Glomerular visceral epithelial cell (primary cell): ENCODE results near the gene CCDC91.
"Not testable (repeated sequence)": the region's sequence is repeated elsewhere in the genome, so short reads cannot be mapped to it uniquely, and the experiment has no call there.

Source experiments
- DNase-seq: peaks from one replicate; pipeline ENCODE4 v3.0.0-alpha.2; 2016; ENCODE audit errors: extremely low spot score

CCDC91 gene

GRCh38 chr12:28290262-28290661, 100.0 kb downstream of the CCDC91 start:
- DNase-seq: no peak

DNA sequence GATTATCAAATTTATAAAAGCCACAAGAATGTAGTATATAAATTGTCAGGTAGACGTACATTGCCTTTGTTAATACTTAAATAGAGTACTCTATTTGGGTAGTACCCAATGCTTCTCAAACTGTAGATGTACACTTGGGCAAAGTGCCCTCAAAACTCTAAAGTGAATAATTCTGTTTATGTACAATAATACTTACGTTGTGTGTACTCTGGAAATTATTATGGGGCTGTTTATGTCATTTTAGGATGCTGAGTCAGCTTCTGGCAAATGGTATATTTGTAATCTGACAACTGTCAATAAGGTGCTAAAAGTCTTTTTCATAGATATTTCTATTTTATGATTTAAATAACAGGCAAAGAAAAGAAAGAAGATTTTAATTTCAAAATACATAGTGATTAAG, 102.4 kb downstream of the CCDC91 start:
- DNase-seq: no peak

- peak; percentile 12 for DNase-seq
Observed at GRCh38 chr12:28294300-28294699, 104.0 kb downstream of the CCDC91 start.

DNA sequence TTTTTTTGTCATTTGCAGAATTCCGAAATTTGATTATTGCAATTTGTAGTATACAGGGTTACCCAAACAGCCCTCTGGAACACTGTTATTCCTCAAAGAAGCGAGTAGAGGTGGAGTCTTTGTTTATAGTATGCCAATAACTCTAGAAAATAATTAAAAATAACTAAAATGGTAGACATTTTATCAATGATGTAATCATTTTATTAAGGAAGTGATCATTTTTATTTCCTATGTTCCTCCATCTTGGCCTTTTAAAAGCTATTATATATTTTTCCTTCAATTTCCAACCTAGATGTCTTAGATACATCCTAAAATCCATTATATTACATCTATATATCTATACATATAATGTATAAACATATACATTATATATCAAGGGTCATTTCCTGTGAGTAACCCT, 106.0 kb downstream of the CCDC91 start:
- no peak for DNase-seq

- DNase-seq: no peak
Observed at GRCh38 chr12:28303192-28303591, 112.9 kb downstream of the CCDC91 start.

- DNase-seq: no peak
Observed at GRCh38 chr12:28306535-28306934, 116.3 kb downstream of the CCDC91 start.

GRCh38 chr12:28308891-28309290, 118.6 kb downstream of the CCDC91 start:
- no peak for DNase-seq

DNA sequence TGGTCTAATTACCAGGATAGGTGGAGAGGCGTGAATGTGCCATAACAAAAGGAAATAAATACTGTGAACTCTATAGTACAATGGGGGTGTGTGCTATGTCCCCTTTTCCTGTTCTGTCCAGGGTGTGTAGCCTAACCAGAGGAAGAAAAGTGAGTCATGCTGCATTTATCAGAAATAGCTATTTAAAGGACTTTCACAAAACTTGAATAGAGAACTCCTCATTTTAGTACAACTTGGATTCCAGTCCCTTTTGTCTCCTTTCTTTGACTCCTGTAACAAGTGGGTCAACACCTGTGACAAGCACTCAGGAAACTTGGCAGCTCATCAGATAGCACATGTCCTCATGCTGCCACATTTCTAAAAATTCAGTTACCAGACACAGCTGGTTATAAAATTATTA, 123.4 kb downstream of the CCDC91 start:
- DNase-seq: no peak

GRCh38 chr12:28316049-28316448, 125.8 kb downstream of the CCDC91 start:
- no peak for DNase-seq

- no peak for DNase-seq
Observed at GRCh38 chr12:28318273-28318672, 128.0 kb downstream of the CCDC91 start.

DNA sequence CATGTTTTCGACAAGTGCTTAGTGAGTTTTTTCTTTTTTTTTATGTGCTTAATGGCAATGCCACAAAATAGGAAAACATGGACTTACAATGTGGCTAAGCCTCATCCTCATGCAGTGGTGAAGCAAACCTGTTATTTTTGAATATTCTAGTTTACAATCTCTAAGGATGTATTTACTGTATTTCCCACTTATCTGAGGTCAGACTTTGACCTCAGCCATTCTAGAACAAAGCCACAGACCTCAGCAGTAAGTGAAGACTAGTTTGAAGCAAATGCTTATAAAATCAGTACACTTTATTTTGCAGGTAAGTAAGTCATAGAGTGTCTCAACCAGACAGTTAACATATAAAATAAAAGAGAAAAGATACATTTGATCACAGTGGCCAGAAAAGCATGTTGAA, 130.1 kb downstream of the CCDC91 start:
- no peak for DNase-seq

- no peak for DNase-seq
Observed at GRCh38 chr12:28327722-28328121, 137.5 kb downstream of the CCDC91 start.

- DNase-seq: no peak
Observed at GRCh38 chr12:28328967-28329366, 138.7 kb downstream of the CCDC91 start.

- DNase-seq: not testable (repeated sequence)
Observed at GRCh38 chr12:28329727-28330126, 139.5 kb downstream of the CCDC91 start.

DNA sequence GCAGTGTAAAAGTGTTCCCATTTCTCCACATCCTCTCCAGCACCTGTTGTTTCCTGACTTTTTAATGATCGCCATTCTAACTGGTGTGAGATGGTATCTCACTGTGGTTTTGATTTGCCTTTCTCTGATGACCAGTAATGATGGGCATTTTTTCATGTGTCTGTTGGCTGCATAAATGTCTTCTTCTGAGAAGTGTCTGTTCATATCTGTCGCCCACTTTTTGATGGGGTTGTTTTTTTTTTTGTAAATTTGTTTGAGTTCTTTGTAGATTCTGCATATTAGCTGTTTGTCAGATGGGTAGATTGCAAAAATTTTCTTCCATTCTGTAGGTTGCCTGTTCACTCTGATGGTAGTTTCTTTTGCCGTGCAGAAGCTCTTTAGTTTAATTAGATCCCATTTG, 140.0 kb downstream of the CCDC91 start:
- not testable (repeated sequence) for DNase-seq

DNA sequence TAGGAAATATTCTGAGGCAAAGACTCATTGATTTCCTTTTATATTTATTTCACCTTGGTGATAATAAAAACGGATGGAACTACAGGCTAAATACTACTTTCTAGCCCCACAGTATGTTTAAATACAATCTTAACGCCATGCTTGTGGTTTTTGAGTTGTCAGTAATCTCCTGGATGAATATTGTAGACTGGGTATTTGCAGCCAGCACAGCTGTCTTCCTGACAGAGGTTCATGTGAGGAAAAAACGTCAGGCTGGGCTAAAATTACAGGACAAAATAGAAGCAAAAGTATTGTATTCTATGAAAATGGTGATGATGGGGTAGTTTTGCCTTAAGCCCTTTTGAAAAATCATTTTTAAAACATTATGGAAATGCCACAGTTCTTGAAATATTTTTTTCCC, 140.9 kb downstream of the CCDC91 start:
- no peak for DNase-seq

DNA sequence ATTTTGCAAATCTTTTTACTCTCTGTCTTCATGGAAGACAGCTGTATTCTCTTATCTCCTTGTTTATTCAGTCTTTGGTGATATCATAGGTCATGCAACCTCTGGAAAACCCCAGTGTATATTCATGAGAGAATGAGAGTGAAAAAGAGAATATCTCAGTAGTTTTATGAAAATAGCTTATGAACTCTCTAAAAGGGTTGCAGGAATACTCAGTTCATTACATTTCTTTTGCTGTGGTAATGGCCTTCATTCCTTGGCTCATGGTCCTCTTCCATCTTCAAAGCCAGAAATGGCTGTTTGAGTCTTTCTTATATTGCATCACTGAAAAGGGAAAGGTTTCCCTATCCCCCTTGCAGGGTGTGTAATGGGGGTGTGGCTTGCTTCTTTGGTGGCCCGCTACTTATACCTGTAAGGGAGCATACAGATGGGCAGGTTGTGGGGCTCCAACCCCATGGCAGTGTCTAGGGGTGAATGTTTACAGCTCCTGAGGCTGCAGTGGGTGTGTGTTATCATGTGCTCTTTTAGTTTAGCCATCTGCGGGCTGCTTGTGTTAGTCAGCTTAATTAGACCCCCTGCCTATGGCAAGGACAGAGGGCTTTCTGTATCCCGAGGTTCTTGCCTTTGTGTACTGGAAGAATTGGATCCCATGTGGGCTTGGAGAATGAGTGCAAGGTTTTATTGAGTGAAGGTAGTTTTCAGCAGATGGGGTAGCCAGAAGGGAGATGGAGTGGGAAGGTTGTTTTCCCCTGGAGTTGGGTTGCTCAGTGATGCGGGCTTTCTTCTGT, 150.2 kb downstream of the CCDC91 start:
- DNase-seq: no peak

DNA sequence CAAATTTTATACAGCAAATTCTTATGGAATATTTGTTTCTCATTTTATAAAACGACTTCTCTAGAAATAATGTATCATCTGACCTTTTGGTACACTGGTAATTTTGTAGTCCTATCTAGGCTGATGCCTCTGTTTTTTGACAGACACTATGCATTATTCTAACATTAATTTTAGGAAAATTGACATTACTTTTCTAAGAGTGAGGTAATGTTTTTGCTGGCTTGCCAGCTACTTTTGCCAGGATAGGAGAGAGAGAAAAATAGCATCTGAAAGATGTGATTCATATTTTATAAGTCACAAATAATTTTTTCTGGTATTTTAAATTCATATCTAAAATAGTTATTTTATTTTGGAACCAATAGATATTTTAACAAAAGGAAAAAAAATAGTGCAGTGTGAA, 153.5 kb downstream of the CCDC91 start:
- DNase-seq: no peak

- no peak for DNase-seq
Observed at GRCh38 chr12:28346567-28346966, 156.3 kb downstream of the CCDC91 start.

- no peak for DNase-seq
Observed at GRCh38 chr12:28349196-28349595, 158.9 kb downstream of the CCDC91 start.

DNA sequence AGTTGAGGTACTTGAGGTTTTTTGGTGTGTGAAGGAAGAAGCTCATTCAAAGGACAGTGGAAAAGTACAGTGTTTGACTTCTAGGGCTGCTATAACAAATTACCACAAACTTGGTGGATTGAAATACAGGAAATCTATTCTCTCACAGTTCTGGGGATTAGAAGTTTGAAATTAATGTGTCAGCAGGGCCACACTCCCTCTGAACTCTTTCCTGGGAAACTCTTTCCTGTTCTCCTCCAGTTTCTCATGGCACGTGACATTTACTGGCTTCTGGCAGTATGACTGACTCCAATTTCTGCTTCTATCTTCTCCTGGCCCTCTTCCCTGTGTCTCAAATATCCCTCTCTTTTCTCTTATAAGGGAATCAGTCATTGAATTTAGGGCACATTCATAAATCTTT, 160.2 kb downstream of the CCDC91 start:
- DNase-seq: no peak

DNA sequence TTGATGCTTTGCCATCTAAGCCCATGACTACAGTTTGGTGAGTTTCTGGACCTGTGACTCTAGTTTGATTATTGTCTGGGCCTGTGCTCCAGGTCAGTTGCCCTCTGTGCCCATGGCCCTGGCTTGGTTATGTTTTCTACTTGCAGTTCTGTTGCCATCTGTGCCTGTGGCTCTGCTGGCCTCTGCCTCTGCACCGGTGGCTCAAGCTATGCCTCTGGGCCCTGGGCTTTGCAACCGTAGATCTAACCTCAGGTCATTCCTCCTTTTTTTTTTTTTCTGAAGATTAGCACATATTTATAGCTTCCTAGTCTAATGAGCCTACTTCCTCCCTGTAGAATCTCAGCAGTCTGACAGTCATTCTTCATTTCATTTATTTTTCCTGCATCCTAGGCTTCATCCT, 161.2 kb downstream of the CCDC91 start:
- no peak for DNase-seq

DNA sequence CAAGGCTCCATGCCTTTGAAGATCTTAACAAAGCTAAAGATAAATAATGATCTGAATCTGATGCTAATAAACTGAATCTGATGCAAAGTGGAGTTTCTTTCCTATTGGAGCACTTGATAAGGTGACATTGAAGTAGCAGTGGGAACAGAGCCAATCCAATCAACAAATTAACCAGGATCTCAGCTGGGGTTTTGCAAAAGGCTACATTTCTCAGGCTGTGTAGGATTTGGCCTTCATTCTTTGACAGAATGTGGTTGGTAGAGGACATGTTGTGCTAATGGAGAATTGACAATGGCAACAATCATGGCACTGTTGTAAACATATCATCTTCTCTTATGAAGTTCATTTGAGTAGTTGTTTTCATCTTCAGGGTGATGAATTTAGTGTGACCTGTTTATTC, 164.9 kb downstream of the CCDC91 start:
- no peak for DNase-seq

DNA sequence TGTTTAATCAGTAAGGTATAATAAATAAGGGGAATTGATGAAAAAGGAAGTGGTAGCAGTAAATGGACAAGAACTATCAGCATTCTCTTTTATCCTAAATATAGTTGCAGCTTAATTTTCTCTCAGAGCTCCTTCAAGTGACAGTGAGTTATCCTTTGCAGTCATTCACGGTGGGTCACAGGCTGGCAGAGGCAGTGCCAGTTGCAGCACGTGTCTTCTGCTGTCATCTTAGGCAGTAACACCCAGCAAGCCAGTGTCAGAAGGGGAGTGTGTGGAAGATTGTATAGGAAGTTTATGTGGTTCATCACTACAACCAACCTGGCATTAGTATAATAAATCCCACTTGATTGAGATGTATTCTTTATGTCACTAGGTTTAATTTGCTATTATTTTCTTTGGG, 170.0 kb downstream of the CCDC91 start:
- no peak for DNase-seq
